Lower leg skin (tissue), 3 donors: ENCODE measurements around the gene TMEM17.

Source experiments
- POLR2A ChIP-seq, 2 donors: fragments of 450-650 bp; IDR thresholded peaks; one replicate each; pipeline ENCODE4 v1.6.1; 2016 to 2017; ENCODE audit warnings: antibody characterized with exemption in 2 of 2, mild to moderate bottlenecking in 1 of 2, moderate library complexity in 1 of 2
- TF ChIP-seq, protein P1 (sequence below), 3 donors: fragments of 450-650 bp; IDR thresholded peaks; one replicate each; pipeline ENCODE4 v1.5.1; 2016; ENCODE audit warnings: antibody characterized with exemption in 3 of 3, mild to moderate bottlenecking in 3 of 3, moderate library complexity in 2 of 3

DNA sequence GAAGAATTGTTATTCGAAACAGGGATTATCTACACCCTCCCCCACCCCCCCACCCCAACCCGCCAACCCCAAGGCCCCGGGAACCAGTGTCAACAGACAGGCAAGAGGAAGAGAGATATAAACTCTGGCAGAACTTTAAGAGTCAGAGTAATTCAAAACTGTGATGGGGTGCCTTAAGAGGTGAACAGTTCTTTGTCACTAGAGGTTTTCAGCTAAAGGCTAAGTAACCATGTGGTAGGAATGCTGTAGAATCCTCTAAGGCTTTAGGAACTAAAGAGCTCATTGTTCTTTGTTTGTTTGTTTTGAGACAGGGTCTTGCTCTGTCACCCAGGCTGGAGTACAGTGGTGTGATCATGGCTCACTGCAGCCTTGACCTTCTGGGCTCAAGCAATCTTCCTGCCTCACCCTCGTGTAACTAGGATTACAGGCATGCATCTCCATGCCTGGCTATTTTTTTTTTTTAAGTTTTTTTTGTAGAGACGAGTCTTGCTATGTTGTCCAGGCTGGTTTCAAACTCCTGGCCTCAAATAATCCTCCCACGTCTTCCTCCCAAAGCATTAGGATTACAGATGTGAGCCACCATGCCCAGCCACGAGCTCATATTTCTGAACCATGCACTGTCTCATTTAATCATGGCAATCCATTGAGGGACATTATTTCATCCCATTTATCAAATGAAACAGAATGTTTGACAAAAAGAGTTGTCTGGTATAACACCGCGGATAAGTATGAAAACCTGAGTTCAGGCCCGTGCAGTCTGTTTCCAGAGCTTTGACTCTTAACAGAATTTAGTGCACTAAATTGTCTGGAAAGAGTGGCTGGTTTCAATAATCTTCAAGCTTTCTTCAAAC is 20.8 kb upstream of the TMEM17 start:
- no peak for TF ChIP-seq POLR2A (IDR thresholded peaks at IDR 0.05)
- TF ChIP-seq, protein P1, sequence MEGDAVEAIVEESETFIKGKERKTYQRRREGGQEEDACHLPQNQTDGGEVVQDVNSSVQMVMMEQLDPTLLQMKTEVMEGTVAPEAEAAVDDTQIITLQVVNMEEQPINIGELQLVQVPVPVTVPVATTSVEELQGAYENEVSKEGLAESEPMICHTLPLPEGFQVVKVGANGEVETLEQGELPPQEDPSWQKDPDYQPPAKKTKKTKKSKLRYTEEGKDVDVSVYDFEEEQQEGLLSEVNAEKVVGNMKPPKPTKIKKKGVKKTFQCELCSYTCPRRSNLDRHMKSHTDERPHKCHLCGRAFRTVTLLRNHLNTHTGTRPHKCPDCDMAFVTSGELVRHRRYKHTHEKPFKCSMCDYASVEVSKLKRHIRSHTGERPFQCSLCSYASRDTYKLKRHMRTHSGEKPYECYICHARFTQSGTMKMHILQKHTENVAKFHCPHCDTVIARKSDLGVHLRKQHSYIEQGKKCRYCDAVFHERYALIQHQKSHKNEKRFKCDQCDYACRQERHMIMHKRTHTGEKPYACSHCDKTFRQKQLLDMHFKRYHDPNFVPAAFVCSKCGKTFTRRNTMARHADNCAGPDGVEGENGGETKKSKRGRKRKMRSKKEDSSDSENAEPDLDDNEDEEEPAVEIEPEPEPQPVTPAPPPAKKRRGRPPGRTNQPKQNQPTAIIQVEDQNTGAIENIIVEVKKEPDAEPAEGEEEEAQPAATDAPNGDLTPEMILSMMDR (IDR thresholded peaks at IDR 0.05): no peak
